ENCODE measurements around the gene POMC. TPM values are rescaled to one million over a fixed set of nuclear protein-coding genes. Genes with fewer than 3 reads are reported as not detected.

The POMC gene
- polyA plus RNA-seq (2013, experiment 1 of 2) = 0.81 TPM
- 0.64 TPM for polyA plus RNA-seq (2013, experiment 2 of 2)

GRCh38 chr2:25168256-25169072 is at the start of gene POMC:
Gene POMC, minus strand, starts transcription at chr2:25168580. Its CDS starts 3,808 bp downstream, at chr2:25164772.
- Histone ChIP-seq H2BK5ac (ENCODE audit: low read length) (no peak within 1 kb of the TSS), H3K27ac (replicated peaks; ENCODE audit: low read length) (no peak within 1 kb of the TSS), H2AK5ac (ENCODE audit: low read depth, low read length) (no peak within 1 kb of the TSS), H2AFZ (ENCODE audit: low read length) (peak within 1 kb of the TSS; percentile 94), H2BK15ac (ENCODE audit: low read length) (no peak within 1 kb of the TSS), H3K9ac (ENCODE audit: low read depth, low read length, poor library complexity) (peak within 1 kb of the TSS; percentile 74), H3K18ac (ENCODE audit: low read length) (peak within 1 kb of the TSS; percentile 94), H3K4me1 (ENCODE audit: control insufficient read depth in 2 of 2, insufficient read depth in 1 of 2, low read depth in 1 of 2, low read length in 2 of 2) (peaks cover 4 to 6% of the 10 kb centered on the region in 2 donors), H2BK120ac (ENCODE audit: low read depth, low read length) (no peak within 1 kb of the TSS), H3K36me3 (replicated peaks in 1 of 2; ENCODE audit: control insufficient read depth in 2 of 2, insufficient read depth in 2 of 2, low read length in 2 of 2) (no peaks in the 10 kb centered on the region), H3K4me2 (ENCODE audit: insufficient read depth, low read length, poor library complexity, severe bottlenecking) (peak within 1 kb of the TSS; percentile 95), H3K14ac (ENCODE audit: low read length) (no peak within 1 kb of the TSS), H3K4me3 (ENCODE audit: low read length in 2 of 2) (peak within 1 kb of the TSS; percentile 23 to 75), H2BK12ac (ENCODE audit: low read length) (peak within 1 kb of the TSS; percentile 7), H3K23ac (ENCODE audit: low read depth, low read length, poor library complexity) (no peak within 1 kb of the TSS), H3K4ac (ENCODE audit: low read length) (no peak within 1 kb of the TSS), H4K91ac (ENCODE audit: low read depth, low read length, poor library complexity) (no peak within 1 kb of the TSS), H3K79me1 (ENCODE audit: low read depth, low read length) (no peaks in the 10 kb centered on the region), H4K8ac (ENCODE audit: low read depth, low read length) (no peak within 1 kb of the TSS), H3K9me3 (replicated peaks in 1 of 2; ENCODE audit: control insufficient read depth in 2 of 2, insufficient read depth in 1 of 2, low read depth in 1 of 2, low read length in 2 of 2) (peaks cover 0 to 6% of the 10 kb centered on the region in 2 donors), H3K27me3 (ENCODE audit: control insufficient read depth in 3 of 3, insufficient read depth in 3 of 3, low read depth in 1 of 3, low read length in 3 of 3) (peaks cover 11 to 96% (median 44%) of the 10 kb centered on the region in 3 experiments)
- no CpG with 5 or more reads among the region's 75 CpGs for WGBS, 2 donors (ENCODE audit: extremely low coverage in 2 of 2, insufficient read length in 2 of 2, insufficient replicate concordance in 1 of 2)
- no peak for DNase-seq (ENCODE audit: low spot score)

GRCh38 chr2:25218100-25218499 is 49.7 kb upstream of the POMC start:
- Histone ChIP-seq H3K18ac (ENCODE audit: low read length) (no peak overlapping the region), H2BK120ac (ENCODE audit: low read depth, low read length) (no peak overlapping the region)

GRCh38 chr2:25215948-25216679 is 47.7 kb upstream of the POMC start:
- H3K36me3 ChIP-seq (replicated peaks in 1 of 2; ENCODE audit: control insufficient read depth in 2 of 2, insufficient read depth in 2 of 2, low read length in 2 of 2) = no peaks in the 10 kb centered on the region
- no peak overlapping the region for H2AK5ac ChIP-seq (ENCODE audit: low read depth, low read length)
- H3K23ac ChIP-seq (ENCODE audit: low read depth, low read length, poor library complexity) = peak overlapping the region; percentile 92
- no peak overlapping the region for H2AFZ ChIP-seq (ENCODE audit: low read length)
- peak; percentile 56 for DNase-seq (ENCODE audit: low spot score)
- no peaks in the 10 kb centered on the region for H3K4me1 ChIP-seq (ENCODE audit: control insufficient read depth in 2 of 2, insufficient read depth in 1 of 2, low read depth in 1 of 2, low read length in 2 of 2)
- peak overlapping the region; percentile 2 for H2BK12ac ChIP-seq (ENCODE audit: low read length)
- peak overlapping the region; percentile 78 for H3K18ac ChIP-seq (ENCODE audit: low read length)
- H3K9me3 ChIP-seq (replicated peaks in 1 of 2; ENCODE audit: control insufficient read depth in 2 of 2, insufficient read depth in 1 of 2, low read depth in 1 of 2, low read length in 2 of 2) = peaks cover 0 to 2% of the 10 kb centered on the region in 2 donors
- peak overlapping the region in 1 of 2 donors; percentile 70 for H3K4me3 ChIP-seq (ENCODE audit: low read length in 2 of 2)
- no peaks in the 10 kb centered on the region for H3K79me1 ChIP-seq (ENCODE audit: low read depth, low read length)
- H2BK15ac ChIP-seq (ENCODE audit: low read length) = peak overlapping the region; percentile 38
- no peak overlapping the region for H2BK120ac ChIP-seq (ENCODE audit: low read depth, low read length)
- no peak overlapping the region for H2BK5ac ChIP-seq (ENCODE audit: low read length)
- H3K27me3 ChIP-seq (ENCODE audit: control insufficient read depth in 3 of 3, insufficient read depth in 3 of 3, low read depth in 1 of 3, low read length in 3 of 3) = peaks cover 0 to 11% (median 0%) of the 10 kb centered on the region in 3 experiments
- H3K27ac ChIP-seq (replicated peaks; ENCODE audit: low read length) = no peak overlapping the region
- H4K8ac ChIP-seq (ENCODE audit: low read depth, low read length) = no peak overlapping the region
- H3K4me2 ChIP-seq (ENCODE audit: insufficient read depth, low read length, poor library complexity, severe bottlenecking) = peak overlapping the region; percentile 81
- no CpG with 5 or more reads among the region's 71 CpGs for WGBS, 2 donors (ENCODE audit: extremely low coverage in 2 of 2, insufficient read length in 2 of 2, insufficient replicate concordance in 1 of 2)
- H3K4ac ChIP-seq (ENCODE audit: low read length) = no peak overlapping the region
- no peak overlapping the region for H3K9ac ChIP-seq (ENCODE audit: low read depth, low read length, poor library complexity)
- H3K14ac ChIP-seq (ENCODE audit: low read length) = no peak overlapping the region
- H4K91ac ChIP-seq (ENCODE audit: low read depth, low read length, poor library complexity) = no peak overlapping the region

More at GRCh38 chr2:25218100-25218499, 49.7 kb upstream of the POMC start:
- peaks cover 0 to 11% (median 0%) of the 10 kb centered on the region in 3 experiments for H3K27me3 ChIP-seq (ENCODE audit: control insufficient read depth in 3 of 3, insufficient read depth in 3 of 3, low read depth in 1 of 3, low read length in 3 of 3)
- no peaks in the 10 kb centered on the region for H3K79me1 ChIP-seq (ENCODE audit: low read depth, low read length)
- no peak overlapping the region for H2BK5ac ChIP-seq (ENCODE audit: low read length)
- no peak overlapping the region for H4K91ac ChIP-seq (ENCODE audit: low read depth, low read length, poor library complexity)
- H4K8ac ChIP-seq (ENCODE audit: low read depth, low read length) = no peak overlapping the region
- H2AFZ ChIP-seq (ENCODE audit: low read length) = no peak overlapping the region
- no peak overlapping the region for H3K27ac ChIP-seq (replicated peaks; ENCODE audit: low read length)
- no peak overlapping the region for H3K4ac ChIP-seq (ENCODE audit: low read length)
- H2BK12ac ChIP-seq (ENCODE audit: low read length) = no peak overlapping the region
- H2AK5ac ChIP-seq (ENCODE audit: low read depth, low read length) = no peak overlapping the region
- no peak overlapping the region for H3K14ac ChIP-seq (ENCODE audit: low read length)
- peaks cover 2 to 6% of the 10 kb centered on the region in 2 donors for H3K4me1 ChIP-seq (ENCODE audit: control insufficient read depth in 2 of 2, insufficient read depth in 1 of 2, low read depth in 1 of 2, low read length in 2 of 2)
- no peak overlapping the region for H3K4me3 ChIP-seq (ENCODE audit: low read length in 2 of 2)
- H2BK15ac ChIP-seq (ENCODE audit: low read length) = no peak overlapping the region
- H3K9me3 ChIP-seq (replicated peaks in 1 of 2; ENCODE audit: control insufficient read depth in 2 of 2, insufficient read depth in 1 of 2, low read depth in 1 of 2, low read length in 2 of 2) = peaks cover 0 to 2% of the 10 kb centered on the region in 2 donors
- WGBS, 2 donors (ENCODE audit: extremely low coverage in 2 of 2, insufficient read length in 2 of 2, insufficient replicate concordance in 1 of 2) = no CpG with 5 or more reads among the region's 3 CpGs
- no peaks in the 10 kb centered on the region for H3K36me3 ChIP-seq (replicated peaks in 1 of 2; ENCODE audit: control insufficient read depth in 2 of 2, insufficient read depth in 2 of 2, low read length in 2 of 2)
- no peak overlapping the region for H3K4me2 ChIP-seq (ENCODE audit: insufficient read depth, low read length, poor library complexity, severe bottlenecking)
- no peak for DNase-seq (ENCODE audit: low spot score)
- no peak overlapping the region for H3K9ac ChIP-seq (ENCODE audit: low read depth, low read length, poor library complexity)
- no peak overlapping the region for H3K23ac ChIP-seq (ENCODE audit: low read depth, low read length, poor library complexity)

GRCh38 chr2:25215232-25215631 is 46.9 kb upstream of the POMC start:
- no peak overlapping the region for H3K4ac ChIP-seq (ENCODE audit: low read length)
- H3K14ac ChIP-seq (ENCODE audit: low read length) = no peak overlapping the region
- DNase-seq (ENCODE audit: low spot score) = no peak
- H4K91ac ChIP-seq (ENCODE audit: low read depth, low read length, poor library complexity) = no peak overlapping the region
- no peaks in the 10 kb centered on the region for H3K36me3 ChIP-seq (replicated peaks in 1 of 2; ENCODE audit: control insufficient read depth in 2 of 2, insufficient read depth in 2 of 2, low read length in 2 of 2)
- peaks cover 0 to 1% of the 10 kb centered on the region in 2 donors for H3K4me1 ChIP-seq (ENCODE audit: control insufficient read depth in 2 of 2, insufficient read depth in 1 of 2, low read depth in 1 of 2, low read length in 2 of 2)
- H4K8ac ChIP-seq (ENCODE audit: low read depth, low read length) = no peak overlapping the region
- H2AFZ ChIP-seq (ENCODE audit: low read length) = no peak overlapping the region
- peak overlapping the region in 1 of 2 donors; percentile 70 for H3K4me3 ChIP-seq (ENCODE audit: low read length in 2 of 2)
- no peak overlapping the region for H2BK5ac ChIP-seq (ENCODE audit: low read length)
- H3K18ac ChIP-seq (ENCODE audit: low read length) = peak overlapping the region; percentile 85
- no peaks in the 10 kb centered on the region for H3K79me1 ChIP-seq (ENCODE audit: low read depth, low read length)
- H3K9me3 ChIP-seq (replicated peaks in 1 of 2; ENCODE audit: control insufficient read depth in 2 of 2, insufficient read depth in 1 of 2, low read depth in 1 of 2, low read length in 2 of 2) = peaks cover 0 to 2% of the 10 kb centered on the region in 2 donors
- peak overlapping the region; percentile 98 for H2AK5ac ChIP-seq (ENCODE audit: low read depth, low read length)
- H2BK12ac ChIP-seq (ENCODE audit: low read length) = no peak overlapping the region
- peak overlapping the region; percentile 38 for H3K27ac ChIP-seq (replicated peaks; ENCODE audit: low read length)
- H3K27me3 ChIP-seq (ENCODE audit: control insufficient read depth in 3 of 3, insufficient read depth in 3 of 3, low read depth in 1 of 3, low read length in 3 of 3) = peaks cover 0 to 11% (median 0%) of the 10 kb centered on the region in 3 experiments
- no CpG with 5 or more reads among the region's 5 CpGs for WGBS, 2 donors (ENCODE audit: extremely low coverage in 2 of 2, insufficient read length in 2 of 2, insufficient replicate concordance in 1 of 2)
- no peak overlapping the region for H3K4me2 ChIP-seq (ENCODE audit: insufficient read depth, low read length, poor library complexity, severe bottlenecking)
- no peak overlapping the region for H3K9ac ChIP-seq (ENCODE audit: low read depth, low read length, poor library complexity)
- no peak overlapping the region for H3K23ac ChIP-seq (ENCODE audit: low read depth, low read length, poor library complexity)
- H2BK15ac ChIP-seq (ENCODE audit: low read length) = peak overlapping the region; percentile 27
- no peak overlapping the region for H2BK120ac ChIP-seq (ENCODE audit: low read depth, low read length)

All from neuronal stem cell (in vitro differentiated cells).